ENCODE measurements around the gene TALDO1.

TALDO1 gene

GRCh38 chr11:772429-773390 is 25.4 kb downstream of the TALDO1 start:
- Histone ChIP-seq H3K9ac (ENCODE audit: low read depth, low read length) (no peak overlapping the region), H3K4me1 (ENCODE audit: insufficient read depth, low read length) (peaks cover 7% of the 10 kb centered on the region; the same call in 1 of the 2 replicates), H3K4me3 (ENCODE audit: low read length) (no peak overlapping the region), H3K27ac (ENCODE audit: low read depth, low read length) (no peak overlapping the region), H3K9me3 (ENCODE audit: insufficient read depth, low read depth, low read length) (no peaks in the 10 kb centered on the region), H3K27me3 (ENCODE audit: insufficient read depth, low read length) (no peaks in the 10 kb centered on the region), H3K36me3 (ENCODE audit: insufficient read depth, low read length) (peaks cover 49% of the 10 kb centered on the region)
- WGBS: 92% methylated on average over 34 of the region's 34 CpGs

DNA sequence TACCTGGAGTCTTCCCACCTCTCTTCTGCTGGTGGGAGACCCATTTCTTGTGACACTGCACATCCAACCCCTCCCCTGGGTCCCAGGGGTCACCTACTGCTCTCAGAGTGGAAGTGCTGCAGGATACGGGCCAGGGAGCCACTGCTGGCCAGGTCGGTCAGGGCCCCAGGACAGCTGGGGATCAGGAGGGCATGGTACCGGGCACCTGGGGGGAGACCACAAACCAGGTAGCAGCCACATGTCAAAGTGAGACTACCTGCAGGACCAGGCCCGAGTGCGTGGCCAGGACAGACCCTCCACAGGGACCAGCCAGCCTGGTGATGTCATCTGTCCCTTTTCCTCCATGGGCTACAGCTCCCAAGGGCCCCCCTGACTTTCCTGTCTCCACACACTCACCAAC is 26.2 kb downstream of the TALDO1 start:
- Histone ChIP-seq H3K9ac (ENCODE audit: low read depth, low read length) (no peak overlapping the region), H3K4me1 (ENCODE audit: insufficient read depth, low read length) (peaks cover 7% of the 10 kb centered on the region; the same call in 1 of the 2 replicates), H3K9me3 (ENCODE audit: insufficient read depth, low read depth, low read length) (no peaks in the 10 kb centered on the region), H3K4me3 (ENCODE audit: low read length) (no peak overlapping the region), H3K27me3 (ENCODE audit: insufficient read depth, low read length) (no peaks in the 10 kb centered on the region), H3K36me3 (ENCODE audit: insufficient read depth, low read length) (peaks cover 49% of the 10 kb centered on the region), H3K27ac (ENCODE audit: low read depth, low read length) (no peak overlapping the region)
- WGBS: 96% methylated on average over 5 of the region's 5 CpGs

DNA sequence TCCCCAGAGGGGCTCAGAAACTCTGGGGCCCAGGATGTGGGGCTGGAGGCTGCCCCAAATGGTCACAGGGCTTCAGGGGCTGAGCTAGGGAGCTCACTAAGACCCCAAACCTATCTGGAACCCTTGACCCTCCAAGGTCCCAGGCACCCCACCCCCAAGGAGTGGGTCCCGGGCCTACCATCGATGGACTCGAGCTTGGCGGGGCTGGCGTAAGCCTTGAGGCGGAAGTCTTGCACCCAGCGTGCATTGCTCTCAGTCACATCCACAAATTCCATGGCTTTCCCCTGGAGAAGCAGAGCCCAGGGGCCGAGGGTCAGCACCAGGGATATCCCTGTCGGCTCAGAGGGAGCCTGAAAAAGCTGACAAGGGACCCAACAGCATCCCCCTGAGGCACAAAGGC is 26.6 kb downstream of the TALDO1 start:
- H3K4me1 ChIP-seq (ENCODE audit: insufficient read depth, low read length): peaks cover 7% of the 10 kb centered on the region; the same call in 1 of the 2 replicates
- no peak overlapping the region for H3K27ac ChIP-seq (ENCODE audit: low read depth, low read length)
- H3K9ac ChIP-seq (ENCODE audit: low read depth, low read length): no peak overlapping the region
- H3K27me3 ChIP-seq (ENCODE audit: insufficient read depth, low read length): no peaks in the 10 kb centered on the region
- H3K4me3 ChIP-seq (ENCODE audit: low read length): no peak overlapping the region
- no peaks in the 10 kb centered on the region for H3K9me3 ChIP-seq (ENCODE audit: insufficient read depth, low read depth, low read length)
- WGBS: 97% methylated on average over 9 of the region's 9 CpGs
- H3K36me3 ChIP-seq (ENCODE audit: insufficient read depth, low read length): peaks cover 51% of the 10 kb centered on the region

- no peaks in the 10 kb centered on the region for H3K27me3 ChIP-seq (ENCODE audit: insufficient read depth, low read length)
- H3K9me3 ChIP-seq (ENCODE audit: insufficient read depth, low read depth, low read length): no peaks in the 10 kb centered on the region
- peaks cover 7% of the 10 kb centered on the region; the same call in 1 of the 2 replicates for H3K4me1 ChIP-seq (ENCODE audit: insufficient read depth, low read length)
- H3K4me3 ChIP-seq (ENCODE audit: low read length): 0 out of 2 replicates have a peak overlapping the region, but pooled peaks have one; percentile 10
- H3K27ac ChIP-seq (ENCODE audit: low read depth, low read length): no peak overlapping the region
- H3K36me3 ChIP-seq (ENCODE audit: insufficient read depth, low read length): peaks cover 47% of the 10 kb centered on the region
- 85% methylated on average over 20 of the region's 20 CpGs for WGBS
- no peak overlapping the region for H3K9ac ChIP-seq (ENCODE audit: low read depth, low read length)
These were observed 27.8 kb downstream of the TALDO1 start for GRCh38 chr11:774873-775592.

DNA sequence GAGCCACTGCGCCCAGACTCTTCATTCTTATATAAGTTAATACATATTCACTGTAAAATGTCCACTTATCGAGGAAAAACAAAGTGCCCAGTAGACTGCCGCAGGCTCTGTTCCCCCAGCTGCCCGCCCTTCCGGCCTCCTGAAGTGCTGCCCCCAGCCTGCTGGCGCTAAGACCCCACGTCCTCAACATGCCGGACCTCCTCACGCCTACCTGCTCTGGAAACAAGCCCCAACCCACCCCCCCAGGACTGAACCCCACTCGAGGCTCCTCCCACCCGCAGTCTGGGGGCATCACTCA is 28.9 kb downstream of the TALDO1 start:
- peak overlapping the region; percentile 73 for H3K4me3 ChIP-seq (ENCODE audit: low read length)
- H3K27ac ChIP-seq (ENCODE audit: low read depth, low read length): no peak overlapping the region; the same call in 1 of the 2 replicates
- H3K4me1 ChIP-seq (ENCODE audit: insufficient read depth, low read length): peaks cover 7% of the 10 kb centered on the region; the same call in 1 of the 2 replicates
- H3K27me3 ChIP-seq (ENCODE audit: insufficient read depth, low read length): no peaks in the 10 kb centered on the region
- H3K9ac ChIP-seq (ENCODE audit: low read depth, low read length): peak overlapping the region; percentile 83
- WGBS: 22% methylated on average over 10 of the region's 11 CpGs
- peaks cover 39% of the 10 kb centered on the region for H3K36me3 ChIP-seq (ENCODE audit: insufficient read depth, low read length)
- no peaks in the 10 kb centered on the region for H3K9me3 ChIP-seq (ENCODE audit: insufficient read depth, low read depth, low read length)

GRCh38 chr11:776561-777287 is 29.5 kb downstream of the TALDO1 start:
- H3K9me3 ChIP-seq (ENCODE audit: insufficient read depth, low read depth, low read length): no peaks in the 10 kb centered on the region
- H3K27ac ChIP-seq (ENCODE audit: low read depth, low read length): peak overlapping the region; percentile 94
- peak overlapping the region; percentile 92 for H3K9ac ChIP-seq (ENCODE audit: low read depth, low read length)
- WGBS: under 1% methylated on average over 59 of the region's 65 CpGs
- H3K36me3 ChIP-seq (ENCODE audit: insufficient read depth, low read length): peaks cover 34% of the 10 kb centered on the region
- H3K4me1 ChIP-seq (ENCODE audit: insufficient read depth, low read length): peaks cover 7% of the 10 kb centered on the region; the same call in 1 of the 2 replicates
- peak overlapping the region; percentile 73 for H3K4me3 ChIP-seq (ENCODE audit: low read length)
- H3K27me3 ChIP-seq (ENCODE audit: insufficient read depth, low read length): no peaks in the 10 kb centered on the region

- H3K36me3 ChIP-seq (ENCODE audit: insufficient read depth, low read length): peaks cover 28% of the 10 kb centered on the region; the same call in 1 of the 2 replicates
- peaks cover 8% of the 10 kb centered on the region; the same call in 1 of the 2 replicates for H3K4me1 ChIP-seq (ENCODE audit: insufficient read depth, low read length)
- peak within 1 kb of the TSS; percentile 73 for H3K4me3 ChIP-seq (ENCODE audit: low read length)
- H3K9ac ChIP-seq (ENCODE audit: low read depth, low read length): peak within 1 kb of the TSS; percentile 92
- peak within 1 kb of the TSS; percentile 94 for H3K27ac ChIP-seq (ENCODE audit: low read depth, low read length)
- WGBS: 3% methylated on average over 109 of the region's 110 CpGs
- no peaks in the 10 kb centered on the region for H3K27me3 ChIP-seq (ENCODE audit: insufficient read depth, low read length)
- no peaks in the 10 kb centered on the region for H3K9me3 ChIP-seq (ENCODE audit: insufficient read depth, low read depth, low read length)
These were observed 30.3 kb downstream of the TALDO1 start, which contains the start of gene GATD1 for GRCh38 chr11:777288-778255. Gene GATD1 (minus strand): TSS chr11:777487. CDS start chr11:777462, 25 bp downstream.

- H3K4me3 ChIP-seq (ENCODE audit: low read length): no peak overlapping the region
- 94% methylated on average over 23 of the region's 23 CpGs for WGBS
- H3K9me3 ChIP-seq (ENCODE audit: insufficient read depth, low read depth, low read length): no peaks in the 10 kb centered on the region
- no peaks in the 10 kb centered on the region for H3K27me3 ChIP-seq (ENCODE audit: insufficient read depth, low read length)
- H3K4me1 ChIP-seq (ENCODE audit: insufficient read depth, low read length): peaks cover 16% of the 10 kb centered on the region
- 0 out of 2 replicates have a peak, but pooled peaks cover 14% of the 10 kb centered on the region for H3K36me3 ChIP-seq (ENCODE audit: insufficient read depth, low read length)
- no peak overlapping the region for H3K9ac ChIP-seq (ENCODE audit: low read depth, low read length)
- no peak overlapping the region for H3K27ac ChIP-seq (ENCODE audit: low read depth, low read length)
These were observed 32.0 kb downstream of the TALDO1 start for GRCh38 chr11:778976-779954.

- WGBS: 93% methylated on average over 16 of the region's 16 CpGs
- Histone ChIP-seq H3K27ac (ENCODE audit: low read depth, low read length) (no peak overlapping the region), H3K9me3 (ENCODE audit: insufficient read depth, low read depth, low read length) (no peaks in the 10 kb centered on the region), H3K4me1 (ENCODE audit: insufficient read depth, low read length) (peaks cover 16% of the 10 kb centered on the region), H3K4me3 (ENCODE audit: low read length) (no peak overlapping the region), H3K36me3 (ENCODE audit: insufficient read depth, low read length) (0 out of 2 replicates have a peak, but pooled peaks cover 10% of the 10 kb centered on the region), H3K27me3 (ENCODE audit: insufficient read depth, low read length) (no peaks in the 10 kb centered on the region), H3K9ac (ENCODE audit: low read depth, low read length) (no peak overlapping the region)
These were observed 32.8 kb downstream of the TALDO1 start for GRCh38 chr11:779955-780532.
